Ovary (tissue), 9 donors: ENCODE results near the gene RORC. TPM values are rescaled to one million over a fixed set of nuclear protein-coding genes. Genes with fewer than 3 reads are reported as not detected.

ENCODE experiments used
- DNase-seq, 5 donors: peaks; one replicate each; pipeline ENCODE4 v3.0.0-alpha.2; 2019 to 2020
- H3K27ac ChIP-seq, 2 donors: fragments of 200-600 bp; one replicate each; pipeline versions ENCODE4 v1.5.1 to v1.8.0; 2019 to 2022
- H3K27me3 ChIP-seq: fragments of 200-600 bp; one replicate; pipeline ENCODE4 v1.8.0; 2022
- H3K36me3 ChIP-seq: fragments of 200-600 bp; sonication (generic); one replicate; pipeline ENCODE4 v1.5.1; 2019
- H3K4me1 ChIP-seq: one replicate; pipeline ENCODE4 v1.8.1; 2013; ENCODE audit warnings: mild to moderate bottlenecking, moderate library complexity; ENCODE audit not compliant: insufficient read depth
- H3K4me3 ChIP-seq: fragments of 200-600 bp; sonication (generic); one replicate; pipeline ENCODE4 v1.5.1; 2017
- H3K9me3 ChIP-seq, 2 donors: fragments of 200-600 bp in 1 of 2; sonication (generic) in 1 of 2; one replicate each; pipeline versions ENCODE4 v1.5.1 to v1.8.1; 2013 to 2019; ENCODE audit warnings: mild to moderate bottlenecking in 1 of 2, moderate library complexity in 1 of 2
- CTCF ChIP-seq, 3 donors: fragments of 450-650 bp in 2 of 3; fragments of 200-600 bp in 1 of 3; IDR thresholded peaks; one replicate each; pipeline versions ENCODE4 v1.5.1 to v1.8.0; 2016 to 2022; ENCODE audit warnings: antibody characterized with exemption in 3 of 3, mild to moderate bottlenecking in 1 of 3
- EP300 ChIP-seq: sonication (generic); formaldehyde crosslinking; IDR thresholded peaks from one replicate; pipeline ENCODE4 v1.6.1; 2017; ENCODE audit warnings: antibody characterized with exemption
- POLR2A ChIP-seq: fragments of 450-650 bp; IDR thresholded peaks from one replicate; pipeline ENCODE4 v1.6.1; 2017; ENCODE audit warnings: antibody characterized with exemption, mild to moderate bottlenecking, moderate library complexity
- WGBS, 3 donors: extraction: QIAGEN DNeasy Blood & Tissue Kit in 1 of 3; methylation state at CpG; one replicate each; pipeline versions ENCODE4 v1.1.5 to v1.1.7; 2013 to 2017; 5-methylcytosine and 5-hydroxymethylcytosine counted together
- intact Hi-C, 4 donors: fragments of 100-400 bp; cut with DNase I; formaldehyde crosslinking; loops; one replicate each; pipeline versions ENCODE4 v1.11.0 to v1.15.1; 2022 to 2023
- polyA plus RNA-seq, 2 donors: library from polyadenylated mRNA; stranded (reverse); fragments of 200-250 nt in 1 of 2; fragments of 350-450 nt in 1 of 2; fragmentation: Illumina TruSeq in 1 of 2; extraction: RNeasy Lipid Tissue Mini Kit (QIAGEN cat#74804) in 1 of 2; gene quantifications; one replicate each; pipeline ENCODE4 v1.2.3, GENCODE V29; 2013 to 2014
- total RNA-seq, 7 donors: library from RNA; depleted of rRNA in 2 of 7; stranded (reverse); fragments of >200 nt in 2 of 7; fragmentation: NEBNext Ultra II Directional in 3 of 7; extraction: Animal tissue kit (Norgen Biotek cat#: 25700) in 3 of 7; gene quantifications; one replicate each; pipeline versions ENCODE4 v1.1.0 to v1.2.4, GENCODE V29; 2016 to 2023
- donor health status: DM: no; HTN: no; CAD: no; lungs with moderate emphysema.
- donor health status: DM: no; HTN: no; CAD: no.
- donor health status: Bipolar disorder and iron deficiency.
- donor health status: DM: yes; HTN: yes; CAD: no.
- donor health status: DM: no; HTN: no; CAD: no.
- donor health status: DM: yes; HTN: yes; CAD: no.

The RORC gene
- total and polyA plus RNA-seq, 9 donors: 0.18 to 22.3 (median 0.65) TPM

DNA sequence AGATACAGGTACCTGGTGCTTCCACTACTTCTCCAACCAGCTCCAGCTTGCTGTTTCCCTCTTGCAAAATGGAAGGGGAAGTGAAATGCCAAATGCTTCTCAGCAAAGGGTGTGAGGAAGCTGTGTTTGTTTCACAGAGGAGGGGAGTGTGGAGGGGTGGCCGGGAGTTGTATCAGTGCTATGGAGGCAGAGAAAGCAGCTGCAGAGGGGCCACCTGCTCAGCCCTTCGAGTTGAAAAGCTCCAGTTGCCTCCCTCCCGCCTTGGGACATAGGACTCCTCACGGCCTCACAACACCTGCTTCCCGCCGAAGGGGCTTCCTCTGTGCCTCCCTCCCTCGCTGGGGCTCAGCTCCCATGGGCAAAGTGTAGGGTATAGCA lies 14.3 kb downstream of the RORC start:
- no peaks in the 10 kb centered on the region for H3K4me1 ChIP-seq
- 35 to 45% (median 35%) methylated on average over 7 of the region's 7 CpGs for whole genome bisulfite sequencing, 3 donors
- intact Hi-C loops: no loop called here
- H3K36me3 ChIP-seq: no peaks in the 10 kb centered on the region
- H3K4me3 ChIP-seq: no peak overlapping the region
- no peak overlapping the region for H3K27ac ChIP-seq
- H3K27me3 ChIP-seq: no peaks in the 10 kb centered on the region
- H3K9me3 ChIP-seq: no peaks in the 10 kb centered on the region
- no peak for DNase-seq
- no peak for TF ChIP-seq CTCF (IDR thresholded peaks at IDR 0.05)
- no peak for TF ChIP-seq EP300

DNA sequence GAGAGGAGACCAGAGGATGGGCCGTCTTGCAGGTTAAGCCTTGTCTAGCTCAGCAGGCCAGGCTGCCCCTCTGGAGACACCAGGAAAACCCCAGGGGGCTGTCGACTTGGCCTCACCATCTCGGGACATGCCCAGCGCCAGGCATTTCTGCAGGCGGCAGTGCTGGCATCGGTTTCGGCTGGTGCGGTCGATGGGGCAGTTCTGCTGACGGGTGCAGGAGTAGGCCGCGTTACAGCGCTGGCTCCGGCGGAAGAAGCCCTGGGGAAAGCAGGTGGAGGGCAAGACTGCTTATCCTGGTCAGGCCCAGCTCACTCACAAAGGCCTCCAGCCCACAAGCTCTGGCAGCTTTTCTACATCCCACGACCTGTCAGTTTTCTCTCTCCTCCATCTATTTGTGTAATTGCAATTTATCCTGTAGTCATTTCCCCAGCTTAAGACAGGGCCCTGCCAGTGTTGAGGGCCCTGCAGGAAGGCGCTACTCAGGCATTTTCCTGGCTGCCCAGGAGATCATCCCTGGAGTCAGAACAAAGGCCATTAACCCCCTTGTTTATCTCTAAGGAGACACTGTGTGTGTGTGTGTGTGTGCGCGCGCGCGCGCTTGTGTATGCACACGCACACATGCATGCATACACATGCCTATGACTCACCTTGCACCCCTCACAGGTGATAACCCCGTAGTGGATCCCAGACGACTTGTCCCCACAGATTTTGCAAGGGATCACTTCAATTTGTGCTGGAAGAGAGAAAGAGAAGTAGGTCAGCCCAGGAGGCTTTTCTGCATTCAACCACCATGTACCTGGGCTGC lies 14.9 kb downstream of the RORC start:
- Histone ChIP-seq H3K4me1 (no peaks in the 10 kb centered on the region), H3K27me3 (no peaks in the 10 kb centered on the region), H3K36me3 (no peaks in the 10 kb centered on the region), H3K27ac (no peak overlapping the region), H3K4me3 (no peak overlapping the region), H3K9me3 (no peaks in the 10 kb centered on the region)
- WGBS, 3 donors: 74 to 76% (median 76%) methylated on average over 26 of the region's 26 CpGs
- intact Hi-C loops: no loop called here
- TF ChIP-seq CTCF (IDR thresholded peaks at IDR 0.05) (no peak), EP300 (no peak), POLR2A (no peak)
- no peak for DNase-seq

GRCh38 chr1:151815716-151816327 lies 15.8 kb downstream of the RORC start:
- WGBS, 3 donors: 76 to 78% (median 77%) methylated on average over 12 of the region's 12 CpGs
- intact Hi-C loops: no loop called here
- no peak for TF ChIP-seq POLR2A
- no peak for TF ChIP-seq EP300
- no peak for TF ChIP-seq CTCF (IDR thresholded peaks at IDR 0.05)
- no peaks in the 10 kb centered on the region for H3K27me3 ChIP-seq
- no peaks in the 10 kb centered on the region for H3K9me3 ChIP-seq
- no peaks in the 10 kb centered on the region for H3K36me3 ChIP-seq
- no peak overlapping the region for H3K27ac ChIP-seq
- DNase-seq: no peak
- no peaks in the 10 kb centered on the region for H3K4me1 ChIP-seq
- no peak overlapping the region for H3K4me3 ChIP-seq

GRCh38 chr1:151814971-151815545 lies 16.5 kb downstream of the RORC start:
- TF ChIP-seq EP300: no peak
- WGBS, 3 donors: 82 to 89% (median 88%) methylated on average over 4 to 8 of the region's 8 CpGs
- DNase-seq: no peak
- H3K27me3 ChIP-seq: no peaks in the 10 kb centered on the region
- no peak overlapping the region for H3K4me3 ChIP-seq
- no peaks in the 10 kb centered on the region for H3K9me3 ChIP-seq
- intact Hi-C loops: no loop called here
- no peaks in the 10 kb centered on the region for H3K36me3 ChIP-seq
- no peaks in the 10 kb centered on the region for H3K4me1 ChIP-seq
- no peak overlapping the region for H3K27ac ChIP-seq

DNA sequence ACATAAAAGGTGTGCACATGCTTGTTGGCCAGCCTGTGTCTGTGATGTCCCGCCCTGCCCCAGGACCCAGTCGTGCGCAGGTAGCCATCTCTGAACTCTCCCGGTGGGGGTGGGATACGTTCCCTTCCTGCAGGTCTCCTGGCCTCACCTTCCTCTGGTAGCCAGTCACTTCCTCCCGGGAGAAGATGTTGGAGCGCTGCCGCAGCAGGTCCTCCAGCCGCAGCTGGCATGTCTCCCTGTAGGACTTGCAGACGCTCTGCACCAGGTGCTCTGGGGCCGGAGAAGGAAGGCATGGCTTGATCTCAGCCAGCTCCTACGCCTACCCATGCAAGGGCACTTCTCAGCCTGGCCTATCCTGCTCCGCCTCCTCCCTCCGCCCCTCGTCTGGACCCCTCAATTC lies 17.2 kb downstream of the RORC start:
- Histone ChIP-seq H3K4me3 (no peak overlapping the region), H3K27me3 (no peaks in the 10 kb centered on the region), H3K9me3 (no peaks in the 10 kb centered on the region), H3K27ac (no peak overlapping the region), H3K36me3 (no peaks in the 10 kb centered on the region), H3K4me1 (no peaks in the 10 kb centered on the region)
- no peak for DNase-seq
- 77 to 83% (median 77%) methylated on average over 15 of the region's 15 CpGs for WGBS, 3 donors
- TF ChIP-seq POLR2A (no peak), EP300 (no peak), CTCF (IDR thresholded peaks at IDR 0.05) (no peak)
- intact Hi-C loops: no loop called here
